ENCODE data around the gene FAM181A. TPM values are rescaled to one million over a fixed set of nuclear protein-coding genes. Genes with fewer than 3 reads are reported as not detected.
A peak's percentile ranks its signal among the peaks of the same experiment; 100 is the strongest.

Gene FAM181A
- total RNA-seq, 1 donor from 2014 or later: not detected

GRCh38 chr14:93976477-93977057 is 49.4 kb downstream of the FAM181A start, which contains the start of gene ASB2:
Gene ASB2, minus strand, starts transcription at chr14:93976570. Its CDS starts 12,031 bp downstream, at chr14:93964539.
- Mint-ChIP-seq H3K4me3 (ENCODE audit: unreplicated experiment) (peak within 1 kb of the TSS; percentile 59), H3K27ac (ENCODE audit: unreplicated experiment) (peak within 1 kb of the TSS; percentile 87), H3K9me3 (ENCODE audit: unreplicated experiment) (peaks cover 23% of the 10 kb centered on the region), H3K36me3 (ENCODE audit: unreplicated experiment) (peaks cover 5% of the 10 kb centered on the region), H3K4me1 (ENCODE audit: low read depth, unreplicated experiment) (peaks cover 41% of the 10 kb centered on the region), H3K27me3 (ENCODE audit: unreplicated experiment) (peaks cover 15% of the 10 kb centered on the region)
- no peak for DNase-seq
- no peak for TF ChIP-seq CTCF (IDR thresholded peaks at IDR 0.05; ENCODE audit: partially characterized antibody, unreplicated experiment)

- Mint-ChIP-seq H3K27ac (ENCODE audit: unreplicated experiment) (no peak overlapping the region), H3K4me3 (ENCODE audit: unreplicated experiment) (no peak overlapping the region), H3K27me3 (ENCODE audit: unreplicated experiment) (peaks cover 15% of the 10 kb centered on the region), H3K36me3 (ENCODE audit: unreplicated experiment) (peaks cover 5% of the 10 kb centered on the region), H3K9me3 (ENCODE audit: unreplicated experiment) (peaks cover 21% of the 10 kb centered on the region), H3K4me1 (ENCODE audit: low read depth, unreplicated experiment) (peaks cover 37% of the 10 kb centered on the region)
- no peak for TF ChIP-seq CTCF (IDR thresholded peaks at IDR 0.05; ENCODE audit: partially characterized antibody, unreplicated experiment)
- DNase-seq: no peak
Observed at GRCh38 chr14:93977171-93977570, 50.0 kb downstream of the FAM181A start.

- Mint-ChIP-seq H3K4me3 (ENCODE audit: unreplicated experiment) (no peak overlapping the region), H3K27ac (ENCODE audit: unreplicated experiment) (no peak overlapping the region), H3K9me3 (ENCODE audit: unreplicated experiment) (peaks cover 19% of the 10 kb centered on the region), H3K36me3 (ENCODE audit: unreplicated experiment) (peaks cover 5% of the 10 kb centered on the region), H3K4me1 (ENCODE audit: low read depth, unreplicated experiment) (peaks cover 33% of the 10 kb centered on the region), H3K27me3 (ENCODE audit: unreplicated experiment) (peaks cover 15% of the 10 kb centered on the region)
- no peak for TF ChIP-seq CTCF (IDR thresholded peaks at IDR 0.05; ENCODE audit: partially characterized antibody, unreplicated experiment)
- DNase-seq: no peak
Observed at GRCh38 chr14:93977790-93978581, 50.8 kb downstream of the FAM181A start.

DNA sequence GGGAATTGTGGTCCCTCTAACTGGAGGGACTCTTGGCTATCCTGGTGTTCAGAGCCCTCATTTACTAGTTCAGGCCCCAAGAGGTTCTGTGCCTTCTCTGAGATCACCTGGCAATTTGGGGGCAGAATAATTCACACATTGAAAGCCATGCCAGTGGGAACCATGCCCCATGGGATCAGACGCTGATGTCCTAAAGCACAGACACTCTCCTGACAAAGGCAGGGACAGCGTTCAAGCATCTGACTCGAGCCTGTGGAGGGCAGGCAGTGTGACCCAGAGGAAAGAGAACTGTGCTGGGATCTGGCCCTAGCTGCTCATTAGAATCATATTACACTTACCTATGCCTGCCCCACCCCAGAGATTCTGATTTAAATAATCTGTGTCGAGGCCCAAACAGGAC is 51.6 kb downstream of the FAM181A start:
- H3K4me1 Mint-ChIP-seq (ENCODE audit: low read depth, unreplicated experiment): peaks cover 30% of the 10 kb centered on the region
- peaks cover 5% of the 10 kb centered on the region for H3K36me3 Mint-ChIP-seq (ENCODE audit: unreplicated experiment)
- no peak overlapping the region for H3K4me3 Mint-ChIP-seq (ENCODE audit: unreplicated experiment)
- no peak for TF ChIP-seq CTCF (IDR thresholded peaks at IDR 0.05; ENCODE audit: partially characterized antibody, unreplicated experiment)
- DNase-seq: no peak
- H3K27ac Mint-ChIP-seq (ENCODE audit: unreplicated experiment): no peak overlapping the region
- peaks cover 19% of the 10 kb centered on the region for H3K9me3 Mint-ChIP-seq (ENCODE audit: unreplicated experiment)
- peaks cover 13% of the 10 kb centered on the region for H3K27me3 Mint-ChIP-seq (ENCODE audit: unreplicated experiment)

Small RNA genes within 50 kb of the gene (microRNA-seq; reads per million reads assigned to microRNA genes)
- gene MIR4506 (ENCODE audit: unreplicated experiment): 2.3 reads per million, percentile 16 among the genes with 10 or more reads in this experiment

Other genes starting within 250 kb of the FAM181A start
- gene PRIMA1, start 138.9 kb upstream of the FAM181A start, total RNA-seq (ENCODE audit: unreplicated experiment): 2.4 TPM
- gene ASB2, start 49.2 kb downstream of the FAM181A start, total RNA-seq (ENCODE audit: unreplicated experiment): 16.6 TPM
- gene CCDC197, start 70.0 kb downstream of the FAM181A start, total RNA-seq (ENCODE audit: unreplicated experiment): not detected
- gene OTUB2, start 99.0 kb downstream of the FAM181A start, total RNA-seq (ENCODE audit: unreplicated experiment): 5.5 TPM
- 257 TPM for gene DDX24, start 153.9 kb downstream of the FAM181A start, total RNA-seq (ENCODE audit: unreplicated experiment)
- 45.7 TPM for gene IFI27L1, start 154.0 kb downstream of the FAM181A start, total RNA-seq (ENCODE audit: unreplicated experiment)
- gene IFI27, start 183.4 kb downstream of the FAM181A start, total RNA-seq (ENCODE audit: unreplicated experiment): 3.7 TPM
- gene IFI27L2, start 202.3 kb downstream of the FAM181A start, total RNA-seq (ENCODE audit: unreplicated experiment): 52.7 TPM
- gene PPP4R4, start 247.0 kb downstream of the FAM181A start, total RNA-seq (ENCODE audit: unreplicated experiment): 1.6 TPM

Data from glutamatergic neuron (in vitro differentiated cells).